PC-9 (cell line): ENCODE results near the gene CCDC9B. TPM values are rescaled to one million over a fixed set of nuclear protein-coding genes. Genes with fewer than 3 reads are reported as not detected.

ENCODE experiments used
- BruUV-seq: library from RNA; stranded (reverse); fragments of 400-500 nt; replicated peaks from 2 replicates; lab custom pipeline; 2021; lab: Mats Ljungman, UMichigan
- CTCF ChIA-PET: fragments of 300-600 bp; sonication (Branson Sonifier 250); formaldehyde crosslinking; loops from one replicate; lab custom pipeline; 2022; ENCODE audit warnings: antibody characterized with exemption; lab: Charles Lee
- POLR2A ChIA-PET: fragments of 300-600 bp; sonication (Branson Sonifier 250); formaldehyde crosslinking; loops from one replicate; lab custom pipeline; 2022; ENCODE audit warnings: antibody characterized with exemption; ENCODE audit not compliant: unreplicated experiment; lab: Charles Lee
- DNase-seq, 2 experiments: peaks; one replicate each; pipeline versions ENCODE4 v3.0.0 to v3.0.0-alpha.2; 2015 to 2022; ENCODE audit warnings: mixed read lengths in 1 of 2
- H2AFZ ChIP-seq: fragments of 200-600 bp; sonication (generic); 2 replicates; pipeline ENCODE4 v1.8.1; 2017; ENCODE audit warnings: antibody characterized with exemption
- H3F3A ChIP-seq: fragments of 200-600 bp; sonication (generic); 2 replicates; pipeline ENCODE4 v1.8.1; 2017; ENCODE audit warnings: antibody characterized with exemption, mild to moderate bottlenecking, low read depth; ENCODE audit not compliant: insufficient read depth
- H3K27ac ChIP-seq: fragments of 200-600 bp; sonication (generic); 2 replicates; pipeline ENCODE4 v1.6.1; 2016; ENCODE audit warnings: mixed run types
- H3K27me3 ChIP-seq: fragments of 200-600 bp; sonication (generic); 2 replicates; pipeline ENCODE4 v1.6.1; 2016; ENCODE audit warnings: low read depth, mixed run types; ENCODE audit not compliant: insufficient read depth
- H3K36me3 ChIP-seq: fragments of 200-600 bp; sonication (generic); 2 replicates; pipeline ENCODE4 v1.6.1; 2016; ENCODE audit warnings: low read depth, mixed run types
- H3K4me1 ChIP-seq: fragments of 200-600 bp; sonication (generic); replicated peaks from 2 replicates; pipeline ENCODE4 v1.6.1; 2016; ENCODE audit warnings: mixed run types; ENCODE audit not compliant: insufficient read depth
- H3K4me2 ChIP-seq: fragments of 200-600 bp; sonication (generic); 2 replicates; pipeline ENCODE4 v1.6.1; 2017; ENCODE audit warnings: mixed run types
- H3K4me3 ChIP-seq: fragments of 200-600 bp; sonication (generic); 2 replicates; pipeline ENCODE4 v1.6.1; 2016; ENCODE audit warnings: mixed run types
- H3K79me2 ChIP-seq: fragments of 200-600 bp; sonication (generic); 2 replicates; pipeline ENCODE4 v1.6.1; 2017; ENCODE audit warnings: low read depth, mixed run types
- H3K9me2 ChIP-seq: fragments of 200-600 bp; sonication (generic); 2 replicates; pipeline ENCODE4 v1.8.1; 2017; ENCODE audit warnings: mild to moderate bottlenecking; ENCODE audit not compliant: insufficient read depth
- H3K9me3 ChIP-seq: fragments of 200-600 bp; sonication (generic); 2 replicates; pipeline ENCODE4 v1.8.1; 2016; ENCODE audit warnings: low read depth; ENCODE audit not compliant: insufficient read depth
- H4K20me1 ChIP-seq: fragments of 200-600 bp; sonication (generic); 2 replicates; pipeline ENCODE4 v1.8.1; 2017; ENCODE audit not compliant: insufficient read depth
- CTCF ChIP-seq: fragments of 200-600 bp; sonication (generic); conservative IDR thresholded peaks from 2 replicates; pipeline ENCODE4 v1.6.1; 2017; ENCODE audit warnings: mixed run types, antibody characterized with exemption, mild to moderate bottlenecking, moderate library complexity
- EZH2 ChIP-seq: fragments of 200-600 bp; sonication (generic); IDR thresholded peaks from 2 replicates; pipeline ENCODE4 v1.8.0; 2017; ENCODE audit warnings: antibody characterized with exemption, low read depth
- intact Hi-C: fragments of 100-400 bp; cut with micrococcal nuclease; formaldehyde crosslinking; loops from one replicate; pipeline ENCODE4 v1.10.0; 2022; ENCODE audit not compliant: unreplicated experiment
- total RNA-seq: library from RNA; stranded (reverse); gene quantifications from 2 replicates; pipeline ENCODE4 v1.2.3, GENCODE V29; 2021

CCDC9B gene
- total RNA-seq, 1 experiment from 2014 or later = 141 TPM

GRCh38 chr15:40287505-40287904 is 53.2 kb downstream of the CCDC9B start:
- Histone ChIP-seq H3K36me3 (no peaks in the 10 kb centered on the region), H3K4me2 (no peak overlapping the region), H3K9me3 (no peaks in the 10 kb centered on the region), H3K27me3 (no peaks in the 10 kb centered on the region), H3K4me1 (no peaks in the 10 kb centered on the region), H3K9me2 (no peaks in the 10 kb centered on the region), H3F3A (no peaks in the 10 kb centered on the region), H2AFZ (no peak overlapping the region), H3K4me3 (no peak overlapping the region), H4K20me1 (no peaks in the 10 kb centered on the region), H3K79me2 (no peaks in the 10 kb centered on the region), H3K27ac (no peak overlapping the region)
- no TSS peak for BruUV-seq
- intact Hi-C loops = no loop called here
- POLR2A ChIA-PET = no interaction called here
- TF ChIP-seq EZH2 (no peak), CTCF (no peak)
- no peak for DNase-seq
- CTCF ChIA-PET = no interaction called here

- no peaks in the 10 kb centered on the region for H3K9me3 ChIP-seq
- H3F3A ChIP-seq = no peaks in the 10 kb centered on the region
- H2AFZ ChIP-seq = no peak overlapping the region
- H3K27me3 ChIP-seq = no peaks in the 10 kb centered on the region
- H3K27ac ChIP-seq = no peak overlapping the region
- H3K4me2 ChIP-seq = no peak overlapping the region
- DNase-seq = no peak
- H3K9me2 ChIP-seq = no peaks in the 10 kb centered on the region
- H3K4me3 ChIP-seq = no peak overlapping the region
- intact Hi-C loops = no loop called here
- no TSS peak for BruUV-seq
- no peaks in the 10 kb centered on the region for H4K20me1 ChIP-seq
- POLR2A ChIA-PET = no interaction called here
- H3K79me2 ChIP-seq = no peaks in the 10 kb centered on the region
- no peaks in the 10 kb centered on the region for H3K36me3 ChIP-seq
- H3K4me1 ChIP-seq = no peaks in the 10 kb centered on the region
- CTCF ChIA-PET = no interaction called here
- TF ChIP-seq CTCF (no peak), EZH2 (no peak)
These were observed 53.9 kb downstream of the CCDC9B start for GRCh38 chr15:40286794-40287193.

GRCh38 chr15:40286061-40286532 is 54.6 kb downstream of the CCDC9B start:
- TF ChIP-seq EZH2 = no peak
- no peak for TF ChIP-seq CTCF
- no TSS peak for BruUV-seq
- intact Hi-C loops = no loop called here
- H3K79me2 ChIP-seq = no peaks in the 10 kb centered on the region
- H2AFZ ChIP-seq = no peak overlapping the region
- no peaks in the 10 kb centered on the region for H3F3A ChIP-seq
- POLR2A ChIA-PET = no interaction called here
- DNase-seq = no peak
- no peaks in the 10 kb centered on the region for H3K36me3 ChIP-seq
- no peak overlapping the region for H3K4me3 ChIP-seq
- H3K9me2 ChIP-seq = no peaks in the 10 kb centered on the region
- no peaks in the 10 kb centered on the region for H3K27me3 ChIP-seq
- CTCF ChIA-PET = no interaction called here
- H3K4me1 ChIP-seq = no peaks in the 10 kb centered on the region
- no peaks in the 10 kb centered on the region for H4K20me1 ChIP-seq
- H3K4me2 ChIP-seq = no peak overlapping the region
- H3K9me3 ChIP-seq = no peaks in the 10 kb centered on the region
- H3K27ac ChIP-seq = no peak overlapping the region
